HG02840 (cell line): ENCODE data around the gene GNPTG.

Experiments
- ATAC-seq: cut with Tn5 transposase; IDR thresholded peaks from one replicate; pipeline ENCODE4 v1.9.1; 2021; ENCODE audit warnings: mild to moderate bottlenecking, moderate library complexity, moderate number of reproducible peaks; ENCODE audit not compliant: unreplicated experiment, low FRiP score

Gene GNPTG

GRCh38 chr16:1387331-1387730 is 35.6 kb downstream of the GNPTG start:
- no peak for ATAC-seq

- ATAC-seq: no peak
These were observed 38.0 kb downstream of the GNPTG start for GRCh38 chr16:1389762-1390161.

GRCh38 chr16:1390239-1390779 is 38.6 kb downstream of the GNPTG start:
- no peak for ATAC-seq

- ATAC-seq: no peak
These were observed 41.1 kb downstream of the GNPTG start for GRCh38 chr16:1392826-1393225.

GRCh38 chr16:1393613-1394176 is 42.0 kb downstream of the GNPTG start:
- ATAC-seq: no peak

GRCh38 chr16:1394367-1394951 is 42.7 kb downstream of the GNPTG start:
- ATAC-seq: no peak

- no peak for ATAC-seq
These were observed 43.8 kb downstream of the GNPTG start for GRCh38 chr16:1395444-1396031.

- no peak for ATAC-seq
These were observed 46.0 kb downstream of the GNPTG start for GRCh38 chr16:1397779-1398178.

- ATAC-seq: no peak
These were observed 46.6 kb downstream of the GNPTG start for GRCh38 chr16:1398351-1398750.

GRCh38 chr16:1398826-1399581 is 47.3 kb downstream of the GNPTG start:
- ATAC-seq: no peak

GRCh38 chr16:1401061-1401757 is 49.5 kb downstream of the GNPTG start:
- no peak for ATAC-seq

GRCh38 chr16:1401758-1402154 is 50.0 kb downstream of the GNPTG start:
- ATAC-seq: no peak

- no peak for ATAC-seq
These were observed 51.3 kb downstream of the GNPTG start for GRCh38 chr16:1403036-1403435.

- no peak for ATAC-seq
These were observed 52.0 kb downstream of the GNPTG start for GRCh38 chr16:1403733-1404132.

GRCh38 chr16:1407753-1408152 is 56.0 kb downstream of the GNPTG start:
- ATAC-seq: peak; percentile 16

- ATAC-seq: peak; percentile 66
These were observed 56.6 kb downstream of the GNPTG start for GRCh38 chr16:1408171-1408837.

GRCh38 chr16:1412847-1413246 is 61.1 kb downstream of the GNPTG start:
- no peak for ATAC-seq
